H1 (cell line): ENCODE data around the gene ETS1. TPM values are rescaled to one million over a fixed set of nuclear protein-coding genes. Genes with fewer than 3 reads are reported as not detected.

ENCODE experiments used
- CTCF ChIA-PET: fragments of 300-600 bp; sonication (Branson Sonifier 250); formaldehyde crosslinking; loops from one replicate; lab custom pipeline; 2021; ENCODE audit not compliant: partially characterized antibody; lab: Charles Lee
- POLR2A ChIA-PET: fragments of 300-600 bp; sonication (Branson Sonifier 250); formaldehyde crosslinking; loops from one replicate; lab custom pipeline; 2021; ENCODE audit warnings: inconsistent platforms; ENCODE audit not compliant: partially characterized antibody; lab: Charles Lee
- DNase-seq, 2 experiments: peaks; one replicate each; pipeline versions ENCODE4 v3.0.0 to v3.0.0-alpha.2; 2010 to 2022; ENCODE audit warnings: low spot score in 2 of 2, low read depth in 1 of 2, mixed read lengths in 1 of 2
- FAIRE-seq: peaks from 2 replicates; lab custom pipeline; 2011; peaks lifted over from hg19 to GRCh38; lab: Jason Lieb, UNC
- H2AFZ ChIP-seq: 2 replicates; pipeline ENCODE4 v1.8.1; 2012; ENCODE audit warnings: low read length, inconsistent platforms
- H2AK5ac ChIP-seq: 2 replicates; pipeline ENCODE4 v1.6.1; 2013; ENCODE audit warnings: low read depth, low read length
- H2BK120ac ChIP-seq: replicated peaks from 2 replicates; pipeline ENCODE3; 2013; ENCODE audit warnings: low read depth, low read length, inconsistent platforms
- H2BK12ac ChIP-seq: 2 replicates; pipeline ENCODE4 v1.6.1; 2013; ENCODE audit warnings: low read depth, low read length
- H2BK15ac ChIP-seq: 2 replicates; pipeline ENCODE4 v1.6.1; 2013; ENCODE audit warnings: low read length
- H2BK20ac ChIP-seq: 2 replicates; pipeline ENCODE4 v1.6.1; 2013; ENCODE audit warnings: low read length
- H2BK5ac ChIP-seq: 2 replicates; pipeline ENCODE4 v1.6.1; 2013; ENCODE audit warnings: low read depth, low read length
- H3K14ac ChIP-seq: 2 replicates; pipeline ENCODE4 v1.6.1; 2013; ENCODE audit warnings: inconsistent platforms; ENCODE audit not compliant: insufficient read length
- H3K18ac ChIP-seq: 2 replicates; pipeline ENCODE4 v1.6.1; 2013; ENCODE audit warnings: low read length; ENCODE audit errors: extremely low read depth
- H3K23ac ChIP-seq: 2 replicates; pipeline ENCODE4 v1.6.1; 2013; ENCODE audit warnings: inconsistent platforms; ENCODE audit not compliant: insufficient read length
- H3K23me2 ChIP-seq: 2 replicates; pipeline ENCODE4 v1.6.1; 2013; ENCODE audit warnings: low read depth, low read length
- H3K27ac ChIP-seq: 2 replicates; pipeline ENCODE4 v1.6.1; 2011; ENCODE audit warnings: low read depth, low read length, inconsistent platforms
- H3K27me3 ChIP-seq, 4 experiments: replicated peaks in 1 of 4; 1 replicate in 1 of 4; 2 replicates in 3 of 4; pipeline versions ENCODE4 v1.6.1 to v1.8.1; 2011 to 2013; ENCODE audit warnings: low read length in 3 of 4, mild to moderate bottlenecking in 3 of 4, inconsistent platforms in 2 of 4, mixed read lengths in 2 of 4, moderate library complexity in 1 of 4; ENCODE audit not compliant: control insufficient read depth in 3 of 4, insufficient read depth in 3 of 4; ENCODE audit errors: extremely low read depth in 1 of 4
- H3K36me3 ChIP-seq, 4 experiments: 2 replicates each; pipeline versions ENCODE4 v1.6.1 to v1.8.1; 2011 to 2013; ENCODE audit warnings: mild to moderate bottlenecking in 4 of 4, low read length in 3 of 4, moderate library complexity in 2 of 4, control low read depth in 1 of 4, inconsistent platforms in 1 of 4; ENCODE audit not compliant: insufficient read depth in 4 of 4, control insufficient read depth in 2 of 4
- H3K4ac ChIP-seq: replicated peaks from 2 replicates; pipeline ENCODE3; 2013; ENCODE audit warnings: low read length, low read depth, mixed read lengths, inconsistent platforms; ENCODE audit not compliant: insufficient read length
- H3K4me1 ChIP-seq, 4 experiments: replicated peaks in 1 of 4; 1 replicate in 1 of 4; 2 replicates in 3 of 4; pipeline versions ENCODE4 v1.6.1 to v1.8.1; 2011 to 2013; ENCODE audit warnings: low read length in 3 of 4, inconsistent platforms in 2 of 4, mixed read lengths in 1 of 4; ENCODE audit not compliant: insufficient read depth in 4 of 4, control insufficient read depth in 3 of 4
- H3K4me2 ChIP-seq, 2 experiments: 2 replicates each; pipeline versions ENCODE4 v1.6.1 to v1.8.1; 2011 to 2013; ENCODE audit warnings: low read depth in 2 of 2, low read length in 2 of 2, control low read depth in 1 of 2, inconsistent platforms in 1 of 2, mild to moderate bottlenecking in 1 of 2; ENCODE audit not compliant: insufficient read depth in 1 of 2
- H3K4me3 ChIP-seq, 4 experiments: fragments of 200-600, 300-600 bp in 1 of 4; sonication (generic), shearing (Covaris generic), sonication (Bioruptor Twin) in 1 of 4; 2 replicates each; pipeline versions ENCODE4 v1.5.1 to v1.8.1; 2011 to 2016; ENCODE audit warnings: low read length in 4 of 4, low read depth in 3 of 4, control low read depth in 2 of 4, inconsistent platforms in 2 of 4, mild to moderate bottlenecking in 2 of 4, mixed read lengths in 1 of 4, moderate library complexity in 1 of 4; ENCODE audit not compliant: insufficient read depth in 2 of 4; ENCODE audit errors: extremely low read depth in 1 of 4
- H3K56ac ChIP-seq: replicated peaks from 2 replicates; pipeline ENCODE3; 2013; ENCODE audit warnings: low read depth, mild to moderate bottlenecking, mixed read lengths, low read length, inconsistent platforms; ENCODE audit not compliant: insufficient read length
- H3K79me1 ChIP-seq: 2 replicates; pipeline ENCODE4 v1.6.1; 2013; ENCODE audit warnings: low read depth, low read length, control low read depth
- H3K79me2 ChIP-seq, 2 experiments: 2 replicates each; pipeline versions ENCODE4 v1.6.1 to v1.8.1; 2012 to 2013; ENCODE audit warnings: low read length in 2 of 2, mild to moderate bottlenecking in 2 of 2, inconsistent platforms in 1 of 2; ENCODE audit not compliant: insufficient read depth in 2 of 2, control insufficient read depth in 1 of 2
- H3K9ac ChIP-seq, 4 experiments: replicated peaks in 1 of 4; 1 replicate in 1 of 4; 2 replicates in 3 of 4; pipeline versions ENCODE4 v1.6.1 to v1.8.1; 2011 to 2013; ENCODE audit warnings: low read depth in 3 of 4, low read length in 3 of 4, control low read depth in 2 of 4, mild to moderate bottlenecking in 2 of 4, moderate library complexity in 2 of 4, inconsistent platforms in 1 of 4; ENCODE audit errors: extremely low read depth in 1 of 4
- H3K9me3 ChIP-seq, 2 experiments: 2 replicates each; pipeline versions ENCODE4 v1.6.1 to v1.8.1; 2012 to 2013; ENCODE audit warnings: mild to moderate bottlenecking in 2 of 2, moderate library complexity in 2 of 2, control low read depth in 1 of 2, inconsistent platforms in 1 of 2, low read depth in 1 of 2, low read length in 1 of 2, mixed read lengths in 1 of 2; ENCODE audit not compliant: insufficient read depth in 2 of 2
- H4K20me1 ChIP-seq, 2 experiments: replicated peaks in 1 of 2; 2 replicates each; pipeline versions ENCODE3 to v1.8.1; 2011 to 2013; ENCODE audit warnings: inconsistent platforms in 2 of 2, low read length in 2 of 2, mild to moderate bottlenecking in 1 of 2; ENCODE audit not compliant: insufficient read depth in 2 of 2, control insufficient read depth in 1 of 2
- H4K5ac ChIP-seq: 2 replicates; pipeline ENCODE4 v1.6.1; 2013; ENCODE audit warnings: low read length, low read depth, mixed read lengths, inconsistent platforms; ENCODE audit not compliant: insufficient read length
- H4K8ac ChIP-seq: 2 replicates; pipeline ENCODE4 v1.8.0; 2013; ENCODE audit warnings: mild to moderate bottlenecking, moderate library complexity, low read length, inconsistent platforms; ENCODE audit not compliant: insufficient read depth; ENCODE audit errors: extremely low read depth
- H4K91ac ChIP-seq: replicated peaks from 2 replicates; pipeline ENCODE3; 2013; ENCODE audit warnings: low read length, mixed read lengths, inconsistent platforms; ENCODE audit not compliant: insufficient read length
- BCL11A ChIP-seq, 2 experiments: IDR thresholded peaks; one replicate each; pipeline ENCODE4 v1.6.1; 2011; ENCODE audit warnings: low read depth in 2 of 2, low read length in 2 of 2, mild to moderate bottlenecking in 2 of 2
- BRCA1 ChIP-seq: IDR thresholded peaks from 2 replicates; pipeline ENCODE4 v1.6.1; 2012; ENCODE audit warnings: low read depth, low read length, improper control_type of control experiment
- KDM1A ChIP-seq: fragments of 200-600, 300-600 bp; sonication (generic); IDR thresholded peaks from 2 replicates; pipeline ENCODE4 v1.7.1; 2016; ENCODE audit warnings: mild to moderate bottlenecking, low read length, borderline replicate concordance
- SRF ChIP-seq: IDR thresholded peaks from 2 replicates; pipeline ENCODE4 v1.6.1; 2011; ENCODE audit warnings: mild to moderate bottlenecking, low read depth, low read length, moderate library complexity
- WGBS, 2 experiments: shearing (Covaris generic) in 1 of 2; methylation state at CpG; one replicate each; pipeline versions ENCODE4 v1.1.6 to v1.1.7; 2013 to 2015; ENCODE audit warnings: low lambda C conversion rate in 2 of 2, mixed read lengths in 2 of 2, inconsistent platforms in 1 of 2, low coverage in 1 of 2, missing lambda C conversion rate in 1 of 2; ENCODE audit not compliant: insufficient replicate concordance in 2 of 2, insufficient coverage in 1 of 2, insufficient read length in 1 of 2; ENCODE audit errors: extremely low coverage in 1 of 2, missing lambda C conversion rate in 1 of 2; 5-methylcytosine and 5-hydroxymethylcytosine counted together
- polyA plus RNA-seq, 7 experiments: library from polyadenylated mRNA; depleted of rRNA in 3 of 7; stranded (reverse) in 5 of 7; unstranded in 2 of 7; fragments of >200 nt in 5 of 7; fragments of 200-250 nt in 2 of 7; gene quantifications; 1 replicate in 5 of 7; 2 replicates in 1 of 7; 4 replicates in 1 of 7; pipeline versions ENCODE4 v1.2.1 to v1.2.3, GENCODE V29; 2011 to 2013; ENCODE audit warnings: missing spikeins in 2 of 7, mixed read lengths in 2 of 7
- total RNA-seq: library from RNA; stranded (reverse); fragmentation: NEBNext Ultra II Directional; extraction: Animal tissue kit (Norgen Biotek cat#: 25700); gene quantifications from 2 replicates; pipeline ENCODE4 v1.2.1, GENCODE V29; 2021

The ETS1 gene
- total and polyA plus RNA-seq, 2 of the 8 experiments (the other 6 are each of a cell fraction or from before 2014, with no cell fraction given) = 10.0 to 35.3 TPM

GRCh38 chr11:128575961-128576350 is 11.4 kb downstream of the ETS1 start:
- ChIA-PET CTCF (interaction anchor here (1.0 to 1.9 kb wide), 3 partner anchors 46 to 402 kb away, joined by 3 to 9 read pairs (median 5); no protein-coding TSS in a partner anchor), POLR2A (interaction anchor here (1.1 kb wide), 1 partner anchor 401 kb away, joined by 3 read pairs; no protein-coding TSS in a partner anchor)

More at GRCh38 chr11:128575961-128576350, 11.4 kb downstream of the ETS1 start:
- Histone ChIP-seq H2BK15ac (0 out of 2 replicates have a peak overlapping the region, but pooled peaks have one; percentile 38), H3K9me3 (no peaks in the 10 kb centered on the region), H3K27ac (no peak overlapping the region), H2BK12ac (no peak overlapping the region), H4K20me1 (no peaks in the 10 kb centered on the region), H3K4me2 (no peak overlapping the region), H3K79me1 (no peaks in the 10 kb centered on the region; the same call in 1 of the 2 replicates), H4K5ac (no peak overlapping the region), H3K79me2 (peaks cover 0 to 30% of the 10 kb centered on the region in 2 experiments; a peak in 3 of 4 replicates), H3K4ac (no peak overlapping the region), H4K91ac (no peak overlapping the region), H3K23ac (no peak overlapping the region), H3K9ac (no peak overlapping the region), H3K4me1 (peaks cover 4 to 23% (median 15%) of the 10 kb centered on the region in 4 experiments), H4K8ac (no peak overlapping the region), H3K27me3 (no peaks in the 10 kb centered on the region), H3K4me3 (no peak overlapping the region), H3K14ac (no peak overlapping the region), H2AK5ac (no peak overlapping the region), H2AFZ (no peak overlapping the region), H2BK20ac (no peak overlapping the region), H2BK5ac (no peak overlapping the region), H3K23me2 (no peaks in the 10 kb centered on the region; the same call in 1 of the 2 replicates), H3K56ac (no peak overlapping the region), H2BK120ac (no peak overlapping the region), H3K36me3 (no peaks in the 10 kb centered on the region), H3K18ac (no peak overlapping the region)
- DNase-seq = no peak
- 93% methylated on average over 4 of the region's 4 CpGs; no CpG with 5 or more reads in 1 of the 2 experiments for WGBS, 2 experiments
- no peak for FAIRE-seq
- TF ChIP-seq KDM1A (no peak), SRF (no peak), BCL11A (IDR thresholded peaks at IDR 0.05; ENCODE audit: low read depth in 2 of 2, low read length in 2 of 2) (no peak), BRCA1 (no peak)
